Activated CD8-positive, alpha-beta memory T cell treated with anti-CD3 and anti-CD28 coated beads, Interleukin-2, amount 50 U/mL, for 1 hour (primary cell): ENCODE results near the gene TTYH1.
"Not testable (repeated sequence)": the region's sequence is repeated elsewhere in the genome, so short reads cannot be mapped to it uniquely, and the experiment has no call there.

Experiments used
- DNase-seq: peaks from one replicate; pipeline ENCODE4 v3.0.0-alpha.2; 2020; ENCODE audit errors: extremely low read depth

TTYH1 gene

DNA sequence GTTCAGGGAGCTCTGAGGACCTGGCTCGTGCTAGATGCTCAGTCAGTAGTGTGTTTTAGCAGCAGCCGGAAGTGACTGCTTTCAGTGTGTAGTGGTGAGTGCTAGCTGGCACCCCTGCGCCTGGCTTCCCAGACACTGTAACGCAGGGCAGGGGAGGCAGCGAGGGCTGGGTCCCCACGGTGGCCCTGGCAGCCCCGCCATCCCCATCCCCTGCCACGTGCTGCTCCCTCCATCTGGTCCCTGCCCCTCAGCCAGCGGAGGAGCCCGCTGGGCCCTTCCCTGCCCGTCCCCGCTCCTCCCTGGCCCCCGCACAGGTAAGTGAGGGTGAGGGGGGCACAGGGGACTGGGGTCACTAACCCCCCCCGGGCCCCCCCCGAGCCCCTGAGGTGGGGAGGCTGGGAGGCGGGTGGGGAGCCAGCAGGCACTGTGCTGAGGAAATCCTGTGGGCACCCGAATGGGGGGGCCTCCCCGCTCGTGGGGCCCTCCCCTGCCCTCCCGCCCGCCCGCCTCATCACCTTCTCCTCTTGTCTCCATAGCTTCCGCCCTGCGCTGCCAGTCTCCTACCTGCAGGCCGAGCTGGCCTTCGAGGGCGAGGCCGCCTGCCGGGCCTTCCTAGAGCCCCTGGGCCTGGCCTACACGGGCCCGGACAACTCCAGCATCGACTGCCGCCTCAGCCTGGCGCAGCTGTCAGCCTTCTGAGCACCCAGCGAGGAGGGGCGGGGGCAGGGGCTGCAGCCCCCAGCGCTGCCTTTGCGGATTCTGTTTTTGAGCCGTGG, 45.2 kb downstream of the TTYH1 start:
- no peak for DNase-seq

DNA sequence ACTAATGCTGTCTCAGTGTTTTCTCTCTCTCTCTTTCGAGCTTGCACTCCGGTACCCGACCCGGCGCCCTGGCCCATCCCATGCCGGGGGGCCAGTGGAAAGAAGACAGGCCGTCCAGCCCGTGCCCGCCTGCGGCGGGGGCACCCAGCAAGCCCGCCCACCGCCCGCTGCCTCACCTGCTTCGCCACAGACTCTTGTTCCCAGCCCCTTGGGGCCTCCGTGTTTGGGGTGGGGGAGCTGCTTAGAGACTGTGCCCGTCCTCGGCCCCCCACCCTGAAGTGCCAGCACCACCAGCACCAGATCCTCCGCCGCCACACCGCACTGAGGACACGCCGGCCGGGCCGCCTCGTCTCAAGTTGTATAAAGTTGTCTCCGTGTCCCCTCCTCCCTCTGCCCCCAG, 45.9 kb downstream of the TTYH1 start:
- DNase-seq = no peak

DNA sequence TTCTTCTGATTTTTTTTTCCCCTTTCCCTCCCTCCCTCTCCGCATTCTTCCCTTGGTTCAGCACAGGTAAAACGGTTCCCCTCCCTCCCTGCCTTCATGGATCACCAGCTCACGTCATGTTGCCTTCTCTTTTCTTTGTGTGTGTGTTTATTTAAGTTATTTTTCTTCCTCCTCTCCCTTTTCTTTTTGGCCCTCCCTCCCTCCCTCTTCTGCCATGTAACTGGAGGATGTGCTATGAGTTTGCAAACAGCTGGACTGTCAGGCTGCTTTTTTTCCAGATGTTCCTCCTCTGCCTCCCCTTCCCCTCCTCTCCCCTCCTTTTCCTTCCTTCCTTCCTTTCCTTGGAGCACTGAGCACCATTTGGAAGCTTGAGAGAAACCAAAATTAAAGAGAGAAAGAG, 46.3 kb downstream of the TTYH1 start:
- no peak for DNase-seq

DNA sequence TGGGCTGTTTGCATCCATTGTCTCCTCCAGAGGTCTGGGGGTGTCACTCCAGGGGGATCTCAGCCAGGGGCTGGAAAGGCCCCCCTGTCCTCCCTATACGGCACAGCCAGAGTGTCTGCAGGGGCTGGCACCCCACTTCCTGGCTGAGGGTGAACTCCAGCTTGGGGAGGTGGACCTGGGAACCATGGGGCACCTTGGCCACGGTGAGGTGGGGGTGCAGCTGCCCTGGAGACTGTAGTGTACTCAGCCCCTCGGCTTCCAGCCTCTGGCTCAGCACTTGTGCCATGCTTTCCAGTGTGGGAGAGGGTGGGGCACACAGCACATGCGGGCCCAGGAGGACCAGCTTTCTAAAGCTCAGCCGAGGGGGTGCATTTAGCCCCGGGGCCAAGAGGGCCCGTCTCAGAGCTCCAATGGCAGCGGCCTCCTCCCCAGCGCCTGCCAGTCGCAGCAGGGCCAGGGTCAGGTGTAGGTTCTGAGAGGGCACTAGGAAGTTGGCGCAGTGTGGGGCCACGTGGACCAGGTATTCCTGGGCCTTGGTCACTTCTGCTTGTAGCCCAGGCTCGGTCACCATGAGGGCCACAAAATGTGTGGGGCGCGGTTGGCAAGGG, 46.9 kb downstream of the TTYH1 start:
- DNase-seq = no peak

DNA sequence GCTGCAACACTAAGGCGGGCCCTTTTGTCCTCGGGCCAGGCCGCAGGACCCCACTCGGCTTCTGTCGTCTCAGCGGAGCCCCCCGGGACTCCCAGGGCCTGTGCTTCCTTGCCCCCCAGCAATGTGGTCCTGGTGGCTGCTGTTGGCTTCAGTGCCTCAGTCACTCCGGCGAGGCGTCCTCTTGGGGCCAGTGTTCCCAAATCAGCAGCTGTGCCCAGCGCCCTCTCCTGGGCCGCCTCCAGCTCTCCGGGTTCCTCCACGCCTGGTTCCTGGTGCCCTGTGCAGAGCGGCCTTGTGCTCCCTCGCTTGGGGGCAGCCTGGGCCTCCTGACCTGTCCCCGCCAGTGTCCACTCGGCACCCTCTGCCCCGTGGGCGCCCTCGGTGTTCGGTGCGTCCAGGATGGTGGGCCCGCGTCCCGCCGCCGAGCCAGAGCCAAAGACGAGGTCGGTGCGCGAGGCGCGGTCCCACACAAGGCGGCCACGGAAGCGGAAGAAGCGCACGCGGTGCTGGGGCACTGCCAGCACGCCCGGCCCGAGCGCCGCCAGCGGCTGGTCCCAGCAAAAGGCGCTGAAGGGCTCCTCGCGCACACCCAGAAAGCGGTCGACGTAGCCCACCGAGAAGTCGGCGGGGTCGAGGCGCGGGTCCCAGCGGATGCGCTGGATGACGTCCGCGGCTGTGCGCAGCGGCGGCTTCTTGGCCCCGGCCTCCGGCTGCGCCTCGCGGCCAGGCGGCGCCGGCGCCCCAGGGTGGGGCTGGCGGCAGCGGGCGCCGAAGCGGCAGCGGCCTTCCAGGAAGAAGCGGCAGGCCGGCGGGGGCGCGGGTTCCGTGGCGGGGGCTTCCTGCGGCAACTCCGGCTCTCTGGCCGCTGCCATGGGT, 47.6 kb downstream of the TTYH1 start:
- no peak for DNase-seq

DNA sequence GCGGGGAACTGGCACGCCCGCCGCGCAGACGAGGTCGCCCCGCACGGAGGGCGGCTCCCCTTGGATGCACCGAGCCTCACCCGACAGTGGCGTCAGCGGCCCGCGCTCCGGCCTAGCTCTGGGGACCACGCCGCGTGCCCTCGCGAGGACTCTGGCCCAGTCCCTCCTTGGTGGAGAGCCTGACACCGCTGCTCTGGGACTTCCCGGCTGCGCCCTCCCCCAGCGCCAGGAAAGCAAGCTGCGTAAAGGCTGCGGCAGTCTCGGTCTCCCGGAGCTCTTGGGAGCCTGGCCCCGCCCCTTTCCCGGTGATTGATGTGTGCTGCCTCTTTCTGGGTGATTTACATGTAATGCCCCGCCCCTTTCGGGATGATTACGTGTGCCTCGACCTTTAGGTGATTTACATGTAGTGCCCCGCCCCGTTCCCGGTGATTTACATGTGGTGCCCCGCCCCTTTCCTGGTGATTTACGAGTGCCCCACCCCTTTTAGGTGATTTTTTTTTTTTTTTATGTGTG, 48.3 kb downstream of the TTYH1 start, which contains the start of gene LENG9:
Gene LENG9, minus strand, starts transcription at position 248 of the 513 bp plus-strand sequence. CDS start 252 bp downstream, outside the sequence.
- DNase-seq = peak; percentile 78

DNA sequence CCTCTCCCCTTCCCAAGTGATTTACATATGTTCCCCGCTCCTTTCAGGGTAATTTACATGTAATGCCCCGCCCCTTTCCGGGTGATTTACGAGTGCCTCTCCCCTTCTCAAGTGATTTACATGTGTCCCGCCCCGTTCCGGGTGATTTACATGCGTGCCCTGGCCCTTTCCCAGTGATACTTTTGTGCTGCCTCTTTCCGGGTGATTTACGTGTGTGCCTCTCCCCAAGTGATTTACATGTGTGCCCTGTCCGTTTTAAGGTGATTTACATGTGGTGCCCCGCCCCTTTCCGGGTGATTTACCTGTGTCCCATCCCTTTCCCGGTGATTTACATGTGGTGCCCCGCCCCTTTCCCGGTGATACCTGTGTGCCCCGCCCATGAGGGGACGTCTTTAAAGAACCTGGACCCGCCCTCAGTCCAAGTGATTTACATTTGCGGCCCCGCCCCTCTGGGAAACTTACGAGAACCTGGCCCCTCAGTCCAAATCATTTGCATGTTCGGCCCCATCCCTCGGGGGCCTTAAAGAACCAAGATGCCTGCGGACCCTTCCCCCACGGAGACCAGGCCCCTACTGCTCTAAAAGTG, 48.9 kb downstream of the TTYH1 start:
- DNase-seq = peak; percentile 56

DNA sequence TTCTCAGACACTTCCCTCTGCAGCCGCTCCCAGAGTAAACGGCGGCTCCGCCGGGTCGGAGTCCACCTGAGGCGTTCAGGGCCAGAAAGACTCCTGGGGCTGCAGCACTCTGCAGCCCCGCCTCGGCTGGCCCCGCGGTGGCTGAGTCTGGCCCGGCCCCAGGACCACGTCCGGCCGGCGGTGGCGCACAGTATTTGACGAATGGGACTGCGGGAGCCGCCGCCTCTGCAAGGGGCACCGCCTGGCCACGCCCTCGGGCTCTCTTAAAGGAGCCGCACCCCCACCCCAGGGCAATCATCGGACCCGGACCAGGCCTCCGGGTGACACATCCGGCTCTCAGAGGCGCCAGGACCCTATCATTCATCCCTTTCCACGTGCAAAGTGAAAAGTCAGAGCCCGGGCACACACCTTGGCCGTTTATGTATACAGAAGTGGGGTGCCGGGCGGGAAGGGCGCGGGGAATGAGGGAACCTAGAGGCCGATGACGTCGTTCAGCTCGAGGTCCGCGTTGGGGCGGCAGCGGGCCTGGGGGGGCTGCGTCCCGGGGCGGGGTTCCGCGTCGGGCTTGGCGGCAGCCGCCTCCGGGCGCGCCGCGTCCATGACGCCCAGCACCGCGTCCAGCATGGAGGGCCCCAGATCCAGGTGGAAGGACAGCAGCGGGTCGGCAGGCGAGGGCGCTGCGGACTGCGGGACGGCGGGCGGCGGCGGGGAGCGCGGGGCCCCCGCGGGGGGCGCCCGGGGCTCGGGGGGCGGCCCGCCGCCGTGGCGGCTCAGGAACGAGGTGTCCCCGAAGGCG, 49.6 kb downstream of the TTYH1 start:
- DNase-seq = no peak

DNA sequence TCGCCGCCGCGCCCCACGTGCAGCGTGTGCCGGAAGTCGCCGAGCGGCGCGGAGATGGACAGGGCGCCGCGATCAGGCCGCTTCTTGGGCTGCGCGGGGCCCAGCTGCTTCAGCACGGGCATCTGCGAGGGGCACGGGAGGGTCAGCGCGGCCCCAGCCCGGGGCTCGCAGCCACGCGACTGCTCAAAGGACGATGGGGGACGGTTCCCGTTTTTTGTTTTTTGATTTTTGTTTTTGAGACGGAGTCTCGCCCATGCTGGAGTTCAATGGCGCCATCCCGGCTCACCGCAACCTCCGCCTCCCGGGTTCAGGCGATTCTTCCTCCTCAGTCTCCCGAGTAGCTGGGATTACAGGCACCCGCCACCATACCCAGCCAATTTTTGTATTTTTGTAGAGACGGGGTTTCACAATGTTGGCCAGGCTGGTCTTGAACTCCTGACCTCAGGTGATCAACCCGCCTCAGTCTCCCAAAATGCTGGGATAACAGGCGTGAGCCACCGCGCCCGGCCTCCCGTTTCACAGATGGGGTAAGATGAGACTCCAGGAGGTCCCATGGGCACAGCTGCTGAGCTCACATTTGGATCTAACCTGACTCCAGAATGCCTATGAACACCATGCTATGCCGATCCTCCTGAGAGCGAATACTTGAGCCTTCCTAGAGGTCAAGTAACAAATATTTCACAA, 50.3 kb downstream of the TTYH1 start:
- no peak for DNase-seq

DNA sequence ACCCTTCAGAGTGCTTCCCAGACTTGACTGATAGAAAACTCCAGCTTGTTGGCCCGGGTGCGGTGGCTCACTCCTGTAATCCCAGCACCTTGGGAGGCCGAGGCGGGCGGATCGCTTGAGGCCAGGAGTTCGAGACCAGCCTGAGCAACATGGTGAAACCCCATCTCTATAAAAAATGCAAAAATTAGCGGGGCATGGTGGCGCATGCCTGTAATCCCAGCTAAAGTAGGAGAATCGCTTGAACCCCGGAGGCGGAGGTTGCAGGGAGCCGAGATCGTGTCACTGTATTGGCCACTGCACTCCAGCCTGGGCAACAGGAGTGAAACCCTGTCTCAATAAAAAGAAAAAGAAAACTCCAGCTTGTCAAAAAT, 50.8 kb downstream of the TTYH1 start:
- not testable (repeated sequence) for DNase-seq

DNA sequence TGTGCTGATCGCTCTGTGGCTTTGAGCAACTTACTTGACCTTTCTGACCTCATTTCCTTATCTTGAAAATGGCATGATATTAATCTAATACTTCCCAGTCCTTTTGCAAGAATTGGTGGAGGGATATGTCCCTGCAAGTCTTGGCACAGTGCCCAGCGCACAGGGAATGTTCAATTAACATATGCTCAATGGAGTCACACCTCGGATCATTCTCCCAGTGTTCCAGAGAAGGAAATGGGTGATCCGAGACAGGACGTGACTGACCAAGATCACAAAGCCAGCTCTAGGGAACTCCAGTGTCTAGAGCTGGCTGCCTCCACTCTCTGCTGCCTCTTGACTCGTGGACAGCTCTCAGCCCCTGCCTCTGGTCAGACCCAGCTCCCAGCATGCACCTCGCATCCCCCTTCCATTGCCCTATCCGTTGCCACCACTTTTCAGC, 54.3 kb downstream of the TTYH1 start:
- no peak for DNase-seq

DNA sequence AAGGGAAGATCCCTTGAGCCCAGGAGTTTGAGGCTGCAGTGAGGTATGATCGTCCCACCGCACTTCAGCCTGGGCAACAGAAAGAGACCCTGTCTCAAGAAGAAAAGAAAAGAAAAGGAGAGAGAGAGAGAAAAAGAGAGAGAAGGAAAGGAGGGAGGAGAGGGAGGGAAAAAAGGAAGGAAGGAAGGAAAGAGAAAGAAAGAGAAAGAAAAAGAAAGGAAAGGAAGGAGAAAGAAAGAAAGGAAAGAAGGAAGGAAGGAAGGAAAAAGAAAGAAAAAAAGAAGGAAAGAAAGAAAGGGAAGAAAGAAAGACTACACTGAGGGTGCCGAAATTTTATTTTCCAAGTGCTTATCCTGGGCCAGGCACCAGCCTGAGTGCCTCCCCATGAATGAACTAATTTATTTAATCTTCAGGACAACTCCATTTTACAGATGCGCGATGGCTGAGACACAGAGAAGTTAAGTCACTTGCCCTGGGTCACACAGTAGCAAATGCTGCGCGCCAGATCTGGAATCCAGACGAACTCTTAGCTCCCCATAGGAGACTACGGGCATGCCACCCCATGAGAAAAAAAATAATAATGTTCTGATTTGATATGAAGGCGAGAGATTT, 55.1 kb downstream of the TTYH1 start:
- no peak for DNase-seq

DNA sequence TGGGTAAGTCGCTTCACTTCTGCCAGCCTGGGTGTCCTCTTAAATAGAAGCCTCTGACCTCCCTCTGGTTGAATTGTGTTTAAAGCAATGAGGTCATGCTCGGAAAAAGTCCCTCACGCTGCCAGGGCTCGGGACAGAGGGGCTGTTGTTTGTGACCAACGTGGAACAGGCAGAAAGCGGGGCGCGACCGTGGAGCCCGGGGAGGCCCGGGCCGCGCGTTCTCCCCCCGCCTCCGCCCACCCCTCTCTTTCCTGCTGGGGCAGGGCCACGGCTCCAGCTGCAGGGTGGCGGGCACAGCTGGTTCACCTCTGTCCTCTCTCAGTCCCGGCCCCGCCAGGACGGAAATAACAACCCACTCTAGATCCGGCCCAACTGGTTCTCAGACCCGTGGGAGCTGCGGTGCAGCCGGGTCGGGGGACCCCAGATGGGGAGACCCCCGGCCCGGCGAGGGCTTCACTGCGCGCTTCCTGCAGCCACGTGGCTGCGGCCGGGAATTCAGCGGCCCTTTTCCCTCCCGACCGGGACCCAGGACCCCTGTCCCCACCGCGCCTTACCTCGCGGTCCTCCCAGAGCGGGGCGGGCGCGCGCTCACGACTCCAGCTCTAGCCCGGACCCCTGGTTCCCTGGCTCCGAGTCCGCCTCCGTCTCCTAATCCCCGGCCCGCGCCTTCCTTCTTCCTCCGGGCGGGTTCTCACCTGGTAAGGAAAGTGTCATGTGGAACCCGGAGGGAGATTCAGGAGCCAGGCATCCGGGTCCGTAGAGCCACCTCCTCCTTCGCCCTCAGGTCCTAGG, 55.9 kb downstream of the TTYH1 start:
- no peak for DNase-seq

DNA sequence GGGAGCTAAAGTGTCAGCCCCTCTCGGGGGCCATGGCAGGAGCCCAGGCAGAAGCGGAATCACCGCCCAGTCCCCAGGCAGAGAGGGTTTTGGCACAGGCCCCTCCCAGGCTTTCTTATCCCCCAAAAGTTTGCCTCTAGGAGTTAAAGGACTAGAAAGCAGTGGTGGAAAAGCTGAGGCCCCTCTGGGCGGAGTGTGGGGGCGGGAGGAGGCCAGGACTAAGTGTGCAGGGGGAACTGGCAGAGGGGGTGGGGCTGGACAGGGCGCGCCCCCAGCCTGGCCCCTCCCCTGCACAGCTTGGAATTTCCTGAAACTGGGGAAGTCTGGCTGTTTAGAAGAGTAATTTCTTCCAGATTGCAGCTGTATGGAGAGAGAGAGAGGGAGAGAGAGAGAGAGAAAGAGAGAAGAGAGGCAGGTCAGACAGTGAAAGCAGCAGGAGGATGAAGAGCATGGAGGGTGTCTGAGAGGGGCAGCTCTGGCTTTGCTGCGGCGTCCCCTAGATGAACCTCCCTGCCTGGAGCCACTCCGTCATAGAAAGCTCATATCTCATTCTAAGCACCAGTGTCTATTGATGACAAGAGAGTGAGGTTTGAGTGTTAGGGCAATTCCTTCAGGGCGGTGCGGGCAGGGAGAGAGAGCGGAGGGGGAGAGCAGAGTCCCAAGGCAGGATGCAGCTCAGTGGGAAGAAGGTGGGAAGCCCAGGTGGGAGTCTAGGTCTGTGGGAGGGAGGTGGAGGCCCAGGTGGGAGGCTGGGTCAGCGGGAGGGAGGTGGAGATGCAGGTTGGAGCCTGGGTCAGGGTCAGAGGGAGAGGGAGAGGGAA, 58.0 kb downstream of the TTYH1 start, which contains the start of gene CDC42EP5:
Gene CDC42EP5, minus strand, starts transcription at position 226 of the 821 bp plus-strand sequence. CDS start 7,749 bp downstream, outside the sequence.
- no peak for DNase-seq

DNA sequence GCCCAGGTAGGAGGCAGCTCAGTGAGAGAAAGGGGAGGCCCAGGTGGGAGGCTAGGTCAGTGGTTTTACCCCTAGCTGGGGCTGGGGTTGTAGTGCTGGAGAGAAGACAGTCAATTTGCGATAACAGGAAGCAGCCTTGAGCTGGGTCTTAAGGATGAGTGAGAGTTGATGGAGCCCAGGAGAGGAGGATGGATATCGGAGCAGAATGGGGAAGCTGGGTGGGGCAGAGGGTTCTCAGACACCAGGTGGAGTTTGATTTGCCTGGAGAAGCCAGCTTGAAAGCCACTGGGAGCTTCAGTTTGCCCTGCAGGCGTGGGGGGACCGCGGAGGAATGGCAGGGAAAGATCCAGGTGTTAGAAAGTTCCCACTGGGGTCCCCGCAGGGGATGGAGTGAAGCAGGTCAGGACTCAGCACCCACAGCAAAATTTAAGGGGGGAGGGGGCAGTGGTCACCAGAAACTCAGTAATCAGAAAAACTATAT, 58.7 kb downstream of the TTYH1 start:
- no peak for DNase-seq

DNA sequence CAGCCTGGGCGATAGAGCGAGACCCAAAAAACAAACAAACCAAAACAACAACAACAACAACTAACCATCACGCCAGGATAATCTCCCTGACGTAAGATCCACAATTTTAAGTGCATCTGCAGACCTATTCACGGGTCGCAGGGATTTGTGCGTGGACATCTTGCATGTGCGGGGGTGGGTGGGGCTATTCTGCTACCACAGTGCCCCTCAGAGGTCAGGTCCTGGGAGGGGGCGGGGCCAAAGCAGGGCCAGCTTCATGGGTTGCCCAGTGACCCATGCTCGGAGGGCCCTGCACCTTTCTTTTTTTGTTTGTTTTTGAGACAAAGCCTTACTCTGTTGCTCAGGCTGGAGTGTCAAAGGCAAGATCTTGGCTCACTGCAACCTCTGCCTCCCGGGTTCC, 60.4 kb downstream of the TTYH1 start:
- no peak for DNase-seq

DNA sequence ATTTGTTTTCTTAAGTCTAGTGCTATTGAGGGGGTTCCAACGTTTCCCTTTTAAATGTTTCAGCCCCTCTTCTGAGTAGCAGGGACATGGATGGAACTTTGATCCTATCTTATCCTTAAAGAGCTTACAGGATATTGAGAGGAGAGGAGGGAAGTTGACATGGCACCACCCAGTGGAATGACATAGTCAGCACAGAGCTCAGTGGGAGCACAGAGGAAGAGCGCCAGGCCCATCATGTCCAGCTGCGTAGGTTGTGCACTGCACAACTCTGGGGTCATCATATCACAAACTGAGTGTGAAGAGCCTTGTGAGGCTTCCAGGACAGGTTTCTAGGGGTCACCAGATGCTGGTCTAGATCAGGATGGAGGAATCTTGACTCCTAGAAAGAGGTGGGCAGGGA, 62.4 kb downstream of the TTYH1 start:
- no peak for DNase-seq

DNA sequence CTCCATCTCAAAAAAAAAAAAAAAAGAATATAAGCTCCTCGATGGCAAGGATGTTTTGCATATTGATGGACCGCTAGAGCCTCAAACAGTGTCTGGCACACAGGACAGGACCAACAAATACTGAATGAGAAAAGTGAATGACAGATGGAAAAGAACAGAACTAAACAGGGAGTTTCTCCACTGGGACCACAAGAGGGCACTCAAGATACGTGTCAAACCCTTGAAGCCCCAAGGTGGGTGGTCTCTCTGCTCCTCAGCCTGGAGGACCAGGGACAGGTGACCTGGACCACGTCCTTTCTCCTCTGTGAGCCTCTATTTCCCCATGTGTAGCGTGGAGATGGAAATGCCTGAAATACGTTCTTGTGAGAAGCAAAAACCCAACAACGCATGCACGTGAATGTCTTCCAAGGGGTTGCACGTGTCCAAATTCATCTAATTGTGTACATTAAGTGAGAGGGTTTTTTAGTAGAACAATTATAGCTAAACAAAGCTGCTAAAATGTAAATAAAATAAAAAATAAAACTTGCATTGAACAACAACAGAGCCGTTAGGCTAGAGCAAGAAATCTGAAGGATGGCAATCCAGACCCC, 63.5 kb downstream of the TTYH1 start:
- DNase-seq = no peak
